GM19328 (cell line): Measurements from ENCODE around the gene DUT.

ENCODE experiments used
- ATAC-seq: cut with Tn5 transposase; IDR thresholded peaks from one replicate; pipeline ENCODE4 v1.9.1; 2021; ENCODE audit warnings: mild to moderate bottlenecking, moderate library complexity; ENCODE audit not compliant: unreplicated experiment

Gene DUT

GRCh38 chr15:48367483-48367882 is 36.3 kb downstream of the DUT start:
- ATAC-seq: no peak

- ATAC-seq: no peak
Measured at GRCh38 chr15:48370460-48370859, 39.2 kb downstream of the DUT start.

GRCh38 chr15:48371550-48371949 is 40.3 kb downstream of the DUT start:
- ATAC-seq: no peak

DNA sequence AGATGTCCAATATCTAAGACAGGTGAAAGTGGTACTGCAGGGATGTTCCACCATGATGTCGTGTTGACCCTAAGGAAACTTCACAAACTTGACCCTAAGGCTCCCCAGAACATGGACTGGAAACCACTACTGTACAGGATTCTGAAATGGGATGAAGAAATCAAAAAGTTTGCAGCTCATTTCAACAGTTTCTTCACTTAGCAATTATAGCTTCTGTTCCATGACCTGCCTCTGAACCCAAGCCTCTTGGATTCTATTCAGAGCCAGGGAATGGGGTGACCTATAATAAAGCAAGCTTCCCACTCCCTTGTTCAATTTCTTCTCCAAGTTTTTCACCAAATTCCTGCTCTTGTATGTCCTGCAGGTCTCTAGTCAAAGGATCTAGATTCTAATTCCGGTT is 40.7 kb downstream of the DUT start:
- no peak for ATAC-seq

DNA sequence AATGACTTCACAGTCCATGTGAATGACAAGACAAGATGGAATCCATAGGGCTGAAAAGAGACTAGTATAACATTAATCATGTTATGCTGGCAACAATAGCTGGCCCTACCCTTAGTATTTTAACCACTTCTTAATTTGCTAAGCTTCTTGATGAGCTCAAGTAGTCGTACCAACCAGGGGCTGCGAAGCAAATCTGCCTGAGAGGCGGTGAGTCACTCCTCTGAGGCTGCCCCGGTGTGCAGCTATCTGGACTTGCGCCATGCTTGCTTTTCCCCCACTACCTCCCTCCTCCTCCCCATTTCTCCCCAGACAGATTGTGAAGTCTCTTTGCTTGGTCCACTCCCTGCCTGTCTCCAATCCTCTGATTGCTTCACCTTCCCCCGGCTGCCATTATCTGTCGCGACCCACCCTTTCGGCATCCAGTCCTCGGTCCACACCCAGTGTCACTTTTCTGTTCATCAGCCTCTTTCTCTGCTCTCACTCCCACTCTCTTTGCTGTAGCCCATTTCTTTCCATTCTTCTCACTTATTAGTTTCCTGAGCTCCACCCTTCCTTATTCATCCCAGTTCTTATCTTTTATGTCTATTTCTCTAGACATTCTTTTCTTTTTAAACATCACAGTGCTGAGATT is 42.7 kb downstream of the DUT start:
- ATAC-seq: no peak

DNA sequence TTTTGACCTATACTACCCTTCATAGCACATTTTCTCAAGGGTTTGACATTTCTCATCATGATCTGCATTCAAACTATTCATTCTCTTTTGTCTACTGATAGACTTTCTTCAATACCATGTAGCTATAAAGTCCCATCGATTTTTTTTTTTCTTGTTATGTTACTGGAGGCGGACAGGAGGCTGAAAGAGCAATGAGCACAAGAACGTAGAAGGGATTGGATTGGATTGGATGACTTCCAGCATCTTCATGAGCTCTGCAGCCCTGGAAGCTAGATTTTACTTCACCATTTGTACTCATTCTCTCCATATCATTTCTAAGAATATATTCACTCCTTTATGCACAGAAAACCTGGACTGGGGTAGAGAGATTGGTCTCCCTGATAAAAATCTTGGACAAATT is 43.2 kb downstream of the DUT start:
- ATAC-seq: no peak

- no peak for ATAC-seq
Measured at GRCh38 chr15:48375767-48376166, 44.5 kb downstream of the DUT start.

DNA sequence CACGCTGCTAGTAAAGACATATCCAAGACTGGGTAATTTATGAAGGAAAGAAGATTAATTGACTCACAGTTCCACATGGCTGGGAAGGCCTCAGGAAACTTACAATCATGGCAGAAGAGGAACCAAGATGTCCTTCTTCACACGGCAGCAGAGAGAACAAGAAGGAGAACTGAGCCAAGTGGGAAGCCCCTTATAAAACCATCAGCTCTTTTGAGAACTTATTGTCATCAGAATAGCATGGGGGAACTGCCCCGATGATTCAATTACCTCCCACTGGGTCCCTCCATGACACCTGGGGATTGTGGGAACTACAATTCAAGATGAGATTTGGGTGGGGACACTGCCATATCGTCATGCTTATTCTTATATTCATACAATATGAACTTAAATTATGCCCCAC is 49.0 kb downstream of the DUT start:
- ATAC-seq: no peak

DNA sequence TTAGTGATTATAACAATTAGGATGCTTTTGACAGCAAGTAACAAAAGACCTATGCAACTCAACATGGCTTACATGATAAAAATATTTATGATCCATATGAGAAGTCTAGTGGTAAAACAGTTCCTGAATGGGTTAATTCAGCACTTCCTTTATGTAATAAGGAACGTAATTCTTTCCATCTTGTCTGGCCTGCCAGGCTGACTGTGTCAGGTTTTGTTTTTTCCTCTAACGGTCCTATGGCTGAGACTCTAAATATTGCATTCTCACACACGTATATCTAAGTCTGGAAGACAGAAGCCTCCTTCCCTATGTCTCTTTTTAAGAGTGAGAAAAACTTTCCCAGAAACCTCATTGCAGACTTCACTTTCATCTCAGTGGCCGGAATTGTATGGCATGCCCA is 50.6 kb downstream of the DUT start:
- no peak for ATAC-seq

GRCh38 chr15:48383031-48383430 is 51.8 kb downstream of the DUT start:
- no peak for ATAC-seq

GRCh38 chr15:48384616-48385015 is 53.4 kb downstream of the DUT start:
- no peak for ATAC-seq

- ATAC-seq: no peak
Measured at GRCh38 chr15:48385031-48385830, 54.0 kb downstream of the DUT start.

- no peak for ATAC-seq
Measured at GRCh38 chr15:48388016-48388851, 57.0 kb downstream of the DUT start.

DNA sequence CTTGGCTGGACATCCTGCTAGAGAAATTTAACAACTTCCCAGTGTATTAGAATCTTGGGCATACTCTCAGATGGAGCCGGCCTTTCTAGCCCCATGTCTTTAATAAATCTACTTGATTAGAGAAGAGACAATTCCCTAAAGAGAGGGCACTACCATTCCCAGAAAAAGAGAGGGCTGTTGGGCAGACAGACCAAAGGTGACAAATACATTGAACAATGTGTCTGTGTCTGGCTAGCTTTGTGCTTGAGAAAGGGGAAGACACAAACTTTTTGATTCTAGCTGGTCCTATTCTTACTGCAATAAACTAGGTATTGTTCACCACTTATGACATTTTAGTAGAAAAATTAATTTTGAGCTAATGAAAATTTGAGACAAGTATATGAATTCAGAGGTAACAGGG is 57.7 kb downstream of the DUT start:
- ATAC-seq: no peak

DNA sequence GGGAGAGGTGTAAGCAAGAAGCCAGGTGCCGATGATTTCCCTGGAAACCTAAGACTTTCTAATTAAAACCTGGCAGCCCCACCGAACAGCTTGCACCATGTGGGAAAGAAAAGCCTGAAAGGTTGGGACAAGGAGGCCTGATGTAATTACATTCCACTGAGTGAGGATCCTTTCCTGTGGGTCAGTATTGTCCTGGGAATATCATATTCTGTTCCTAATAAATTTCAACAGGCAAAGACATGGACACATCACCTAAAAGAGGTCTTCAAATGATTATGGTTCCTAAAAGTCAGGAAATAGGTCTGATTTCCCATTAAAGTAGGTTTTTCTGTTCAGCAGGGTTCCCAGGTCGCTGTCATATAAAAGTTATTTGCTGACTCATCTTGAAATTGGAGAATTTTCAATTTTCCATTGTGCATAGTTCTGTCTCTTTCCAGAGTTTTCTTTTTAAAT is 58.5 kb downstream of the DUT start:
- no peak for ATAC-seq

GRCh38 chr15:48391950-48392349 is 60.7 kb downstream of the DUT start:
- ATAC-seq: no peak

DNA sequence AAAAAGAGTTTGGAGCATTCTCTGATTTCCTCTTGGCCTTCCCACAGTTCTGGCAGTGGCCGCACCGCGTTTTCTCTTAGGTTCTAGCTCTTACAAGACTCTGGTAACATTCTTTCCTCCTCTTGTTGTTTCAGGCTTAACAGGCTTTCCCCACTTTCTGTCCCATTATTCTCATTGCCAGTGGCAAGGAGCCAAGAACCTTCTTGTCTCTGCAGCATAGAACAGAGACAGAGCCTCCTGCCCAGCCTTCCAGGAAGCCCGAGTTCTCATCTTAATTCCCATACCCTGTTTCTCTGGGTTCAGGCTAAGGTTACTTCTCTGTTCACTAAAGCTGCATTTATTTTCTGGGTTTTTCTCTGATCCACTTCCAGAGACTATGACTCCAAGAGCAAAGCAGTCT is 61.1 kb downstream of the DUT start:
- ATAC-seq: no peak
